ENCODE data around the gene DLK2. TPM values are rescaled to one million over a fixed set of nuclear protein-coding genes. Genes with fewer than 3 reads are reported as not detected.

DLK2 gene
- total and polyA plus RNA-seq, 2 experiments from 2014 or later, result 0.21 to 0.47 TPM

- Histone ChIP-seq H3K9me2 (ENCODE audit: insufficient read depth) (no peaks in the 10 kb centered on the region), H3K4me1 (ENCODE audit: insufficient read depth) (0 out of 2 replicates have a peak, but pooled peaks cover under 1% of the 10 kb centered on the region), H2AFZ (no peak overlapping the region), H3F3A (replicated peaks; ENCODE audit: low read depth) (no peaks in the 10 kb centered on the region), H3K79me2 (replicated peaks; ENCODE audit: insufficient read depth) (no peaks in the 10 kb centered on the region), H3K27ac (ENCODE audit: low read depth) (no peak overlapping the region), H3K36me3 (ENCODE audit: insufficient read depth) (no peaks in the 10 kb centered on the region), H3K4me3 (no peak overlapping the region), H4K20me1 (replicated peaks; ENCODE audit: insufficient read depth) (no peaks in the 10 kb centered on the region), H3K4me2 (no peak overlapping the region), H3K27me3 (ENCODE audit: insufficient read depth) (no peaks in the 10 kb centered on the region)
- Mint-ChIP-seq H3K36me3 (ENCODE audit: low read depth) (no peaks in the 10 kb centered on the region), H3K27ac (no peak overlapping the region), H3K4me1 (peaks cover 5% of the 10 kb centered on the region), H3K9me3 (no peaks in the 10 kb centered on the region), H3K4me3 (no peak overlapping the region), H3K27me3 (ENCODE audit: insufficient read depth, low read depth, poor library complexity) (peaks cover 6% of the 10 kb centered on the region)
- DNase-seq (ENCODE audit: low spot score), result no peak
- no peak for ATAC-seq
- no peak for TF ChIP-seq CTCF (conservative IDR thresholded peaks at IDR 0.05; ENCODE audit: low read depth in 2 of 2)
- TF ChIP-seq POLR2AphosphoS5 (IDR thresholded peaks at IDR 0.05; ENCODE audit: low read depth), result no peak
- TF ChIP-seq ZNF331 (CRISPR knock-in tag; IDR thresholded peaks at IDR 0.05; ENCODE audit: low read depth), result no peak
- no peak for TF ChIP-seq ZNF114 (CRISPR knock-in tag; IDR thresholded peaks at IDR 0.05)
- TF ChIP-seq, protein P1, sequence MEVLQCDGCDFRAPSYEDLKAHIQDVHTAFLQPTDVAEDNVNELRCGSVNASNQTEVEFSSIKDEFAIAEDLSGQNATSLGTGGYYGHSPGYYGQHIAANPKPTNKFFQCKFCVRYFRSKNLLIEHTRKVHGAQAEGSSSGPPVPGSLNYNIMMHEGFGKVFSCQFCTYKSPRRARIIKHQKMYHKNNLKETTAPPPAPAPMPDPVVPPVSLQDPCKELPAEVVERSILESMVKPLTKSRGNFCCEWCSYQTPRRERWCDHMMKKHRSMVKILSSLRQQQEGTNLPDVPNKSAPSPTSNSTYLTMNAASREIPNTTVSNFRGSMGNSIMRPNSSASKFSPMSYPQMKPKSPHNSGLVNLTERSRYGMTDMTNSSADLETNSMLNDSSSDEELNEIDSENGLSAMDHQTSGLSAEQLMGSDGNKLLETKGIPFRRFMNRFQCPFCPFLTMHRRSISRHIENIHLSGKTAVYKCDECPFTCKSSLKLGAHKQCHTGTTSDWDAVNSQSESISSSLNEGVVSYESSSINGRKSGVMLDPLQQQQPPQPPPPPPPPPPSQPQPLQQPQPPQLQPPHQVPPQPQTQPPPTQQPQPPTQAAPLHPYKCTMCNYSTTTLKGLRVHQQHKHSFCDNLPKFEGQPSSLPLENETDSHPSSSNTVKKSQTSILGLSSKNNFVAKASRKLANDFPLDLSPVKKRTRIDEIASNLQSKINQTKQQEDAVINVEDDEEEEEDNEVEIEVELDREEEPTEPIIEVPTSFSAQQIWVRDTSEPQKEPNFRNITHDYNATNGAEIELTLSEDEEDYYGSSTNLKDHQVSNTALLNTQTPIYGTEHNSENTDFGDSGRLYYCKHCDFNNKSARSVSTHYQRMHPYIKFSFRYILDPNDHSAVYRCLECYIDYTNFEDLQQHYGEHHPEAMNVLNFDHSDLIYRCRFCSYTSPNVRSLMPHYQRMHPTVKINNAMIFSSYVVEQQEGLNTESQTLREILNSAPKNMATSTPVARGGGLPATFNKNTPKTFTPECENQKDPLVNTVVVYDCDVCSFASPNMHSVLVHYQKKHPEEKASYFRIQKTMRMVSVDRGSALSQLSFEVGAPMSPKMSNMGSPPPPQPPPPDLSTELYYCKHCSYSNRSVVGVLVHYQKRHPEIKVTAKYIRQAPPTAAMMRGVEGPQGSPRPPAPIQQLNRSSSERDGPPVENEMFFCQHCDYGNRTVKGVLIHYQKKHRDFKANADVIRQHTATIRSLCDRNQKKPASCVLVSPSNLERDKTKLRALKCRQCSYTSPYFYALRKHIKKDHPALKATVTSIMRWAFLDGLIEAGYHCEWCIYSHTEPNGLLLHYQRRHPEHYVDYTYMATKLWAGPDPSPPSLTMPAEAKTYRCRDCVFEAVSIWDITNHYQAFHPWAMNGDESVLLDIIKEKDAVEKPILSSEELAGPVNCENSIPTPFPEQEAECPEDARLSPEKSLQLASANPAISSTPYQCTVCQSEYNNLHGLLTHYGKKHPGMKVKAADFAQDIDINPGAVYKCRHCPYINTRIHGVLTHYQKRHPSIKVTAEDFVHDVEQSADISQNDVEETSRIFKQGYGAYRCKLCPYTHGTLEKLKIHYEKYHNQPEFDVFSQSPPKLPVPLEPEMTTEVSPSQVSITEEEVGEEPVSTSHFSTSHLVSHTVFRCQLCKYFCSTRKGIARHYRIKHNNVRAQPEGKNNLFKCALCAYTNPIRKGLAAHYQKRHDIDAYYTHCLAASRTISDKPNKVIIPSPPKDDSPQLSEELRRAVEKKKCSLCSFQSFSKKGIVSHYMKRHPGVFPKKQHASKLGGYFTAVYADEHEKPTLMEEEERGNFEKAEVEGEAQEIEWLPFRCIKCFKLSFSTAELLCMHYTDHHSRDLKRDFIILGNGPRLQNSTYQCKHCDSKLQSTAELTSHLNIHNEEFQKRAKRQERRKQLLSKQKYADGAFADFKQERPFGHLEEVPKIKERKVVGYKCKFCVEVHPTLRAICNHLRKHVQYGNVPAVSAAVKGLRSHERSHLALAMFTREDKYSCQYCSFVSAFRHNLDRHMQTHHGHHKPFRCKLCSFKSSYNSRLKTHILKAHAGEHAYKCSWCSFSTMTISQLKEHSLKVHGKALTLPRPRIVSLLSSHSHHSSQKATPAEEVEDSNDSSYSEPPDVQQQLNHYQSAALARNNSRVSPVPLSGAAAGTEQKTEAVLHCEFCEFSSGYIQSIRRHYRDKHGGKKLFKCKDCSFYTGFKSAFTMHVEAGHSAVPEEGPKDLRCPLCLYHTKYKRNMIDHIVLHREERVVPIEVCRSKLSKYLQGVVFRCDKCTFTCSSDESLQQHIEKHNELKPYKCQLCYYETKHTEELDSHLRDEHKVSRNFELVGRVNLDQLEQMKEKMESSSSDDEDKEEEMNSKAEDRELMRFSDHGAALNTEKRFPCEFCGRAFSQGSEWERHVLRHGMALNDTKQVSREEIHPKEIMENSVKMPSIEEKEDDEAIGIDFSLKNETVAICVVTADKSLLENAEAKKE (CRISPR knock-in tag; IDR thresholded peaks at IDR 0.05), result no peak
- TF ChIP-seq JUNB (IDR thresholded peaks at IDR 0.05; ENCODE audit: unreplicated experiment), result no peak
- no peak for TF ChIP-seq EZH2phosphoT487 (IDR thresholded peaks at IDR 0.05; ENCODE audit: unreplicated experiment)
- TF ChIP-seq EZH2 (IDR thresholded peaks at IDR 0.05; ENCODE audit: low read depth, unreplicated experiment), result no peak
- no peak for TF ChIP-seq NANOG (IDR thresholded peaks at IDR 0.05; ENCODE audit: borderline replicate concordance)
- no peak for TF ChIP-seq CREB1 (CRISPR knock-in tag; IDR thresholded peaks at IDR 0.05; ENCODE audit: low read depth)
- TF ChIP-seq ETS1 (IDR thresholded peaks at IDR 0.05), result no peak
- no peak for TF ChIP-seq REST (IDR thresholded peaks at IDR 0.05; ENCODE audit: unreplicated experiment)
- no peak for TF ChIP-seq STAT1 (IDR thresholded peaks at IDR 0.05; ENCODE audit: unreplicated experiment)
Measured at GRCh38 chr6:43471399-43471798, 16.1 kb upstream of the DLK2 start.

Data from GM23338 (cell line).